HG03159 (cell line): ENCODE data around the gene KLRC3.
"Not testable (repeated sequence)": the region's sequence is repeated elsewhere in the genome, so short reads cannot be mapped to it uniquely, and the experiment has no call there.

Experiments used
- ATAC-seq: cut with Tn5 transposase; IDR thresholded peaks from one replicate; pipeline ENCODE4 v1.9.1; 2021; ENCODE audit warnings: mild to moderate bottlenecking, moderate library complexity; ENCODE audit not compliant: unreplicated experiment

Gene KLRC3

GRCh38 chr12:10420334-10420733, at the start of gene KLRC3:
KLRC3 (minus strand) TSS chr12:10420595; CDS start chr12:10420550, 45 bp downstream.
- not testable (repeated sequence) for ATAC-seq

GRCh38 chr12:10469701-10470100, 49.3 kb upstream of the KLRC3 start:
- ATAC-seq = no peak

GRCh38 chr12:10466311-10466710, 45.9 kb upstream of the KLRC3 start:
- no peak for ATAC-seq

GRCh38 chr12:10457760-10458159, 37.4 kb upstream of the KLRC3 start:
- no peak for ATAC-seq

GRCh38 chr12:10456856-10457255, 36.5 kb upstream of the KLRC3 start:
- no peak for ATAC-seq

- no peak for ATAC-seq
Measured at GRCh38 chr12:10455766-10456165, 35.4 kb upstream of the KLRC3 start.

GRCh38 chr12:10454531-10454930, 34.1 kb upstream of the KLRC3 start:
- ATAC-seq = no peak

GRCh38 chr12:10453156-10453555, 32.8 kb upstream of the KLRC3 start, which contains the start of gene KLRC1:
KLRC1 (minus strand) TSS chr12:10453377; CDS start chr12:10451156, 2,221 bp downstream.
- ATAC-seq = no peak

GRCh38 chr12:10448236-10448635, 27.8 kb upstream of the KLRC3 start:
- no peak for ATAC-seq

GRCh38 chr12:10446052-10446451, 25.7 kb upstream of the KLRC3 start:
- not testable (repeated sequence) for ATAC-seq

GRCh38 chr12:10441144-10441543, 20.7 kb upstream of the KLRC3 start:
- not testable (repeated sequence) for ATAC-seq

GRCh38 chr12:10439608-10440274, 19.3 kb upstream of the KLRC3 start:
- ATAC-seq = not testable (repeated sequence)

- not testable (repeated sequence) for ATAC-seq
Measured at GRCh38 chr12:10437601-10438000, 17.2 kb upstream of the KLRC3 start.

- not testable (repeated sequence) for ATAC-seq
Measured at GRCh38 chr12:10435816-10436215, 15.4 kb upstream of the KLRC3 start, which contains the start of gene KLRC2. KLRC2 (minus strand) TSS chr12:10436010; CDS start chr12:10435986, 24 bp downstream.

- not testable (repeated sequence) for ATAC-seq
Measured at GRCh38 chr12:10430623-10431022, 10.2 kb upstream of the KLRC3 start.

- ATAC-seq = not testable (repeated sequence)
Measured at GRCh38 chr12:10425938-10426337, 5.5 kb upstream of the KLRC3 start.

- not testable (repeated sequence) for ATAC-seq
Measured at GRCh38 chr12:10424260-10424899, 4.0 kb upstream of the KLRC3 start.

GRCh38 chr12:10422159-10422558, 1.8 kb upstream of the KLRC3 start:
- not testable (repeated sequence) for ATAC-seq

- no peak for ATAC-seq
Measured at GRCh38 chr12:10409392-10409791, 11.0 kb downstream of the KLRC3 start, which contains the start of gene KLRC4. KLRC4 (minus strand) TSS chr12:10409757; CDS start chr12:10409575, 182 bp downstream.

- no peak for ATAC-seq
Measured at GRCh38 chr12:10408842-10409241, 11.6 kb downstream of the KLRC3 start.

GRCh38 chr12:10406725-10407124, 13.7 kb downstream of the KLRC3 start:
- ATAC-seq = no peak

GRCh38 chr12:10405294-10405693, 15.1 kb downstream of the KLRC3 start:
- ATAC-seq = no peak
